Measurements from ENCODE around the gene ALDH1A3. TPM values are rescaled to one million over a fixed set of nuclear protein-coding genes. Genes with fewer than 3 reads are reported as not detected.

ALDH1A3 gene
- total RNA-seq, 1 experiment from 2014 or later, result 14.0 TPM

- TF ChIP-seq PRRX2 (CRISPR knock-in tag; IDR thresholded peaks at IDR 0.05), result no peak
- TF ChIP-seq CDX4 (CRISPR knock-in tag; IDR thresholded peaks at IDR 0.05; ENCODE audit: borderline replicate concordance), result no peak
- TF ChIP-seq ZNF219 (CRISPR knock-in tag; IDR thresholded peaks at IDR 0.05; ENCODE audit: borderline replicate concordance), result no peak
- TF ChIP-seq GTF2I (CRISPR knock-in tag; conservative IDR thresholded peaks at IDR 0.05), result no peak
- no peak for TF ChIP-seq CTCF (IDR thresholded peaks at IDR 0.05)
- Mint-ChIP-seq H3K4me1 (peaks cover 7% of the 10 kb centered on the region; the same call in 1 of the 2 replicates), H3K4me3 (no peak overlapping the region), H3K9me3 (peaks cover 7% of the 10 kb centered on the region; the same call in 1 of the 2 replicates), H3K36me3 (peaks cover 3% of the 10 kb centered on the region), H3K27ac (no peak overlapping the region), H3K27me3 (ENCODE audit: low read depth) (no peaks in the 10 kb centered on the region)
- no peak for ATAC-seq
- ChIA-PET POLR2A (no interaction called here), CTCF (interaction anchor here (1.4 to 2.9 kb wide), 3 partner anchors 27 to 109 kb away, joined by 3 to 10 read pairs (median 4); no protein-coding TSS in a partner anchor)
- no peak for DNase-seq (ENCODE audit: low spot score)
These were observed 20.0 kb downstream of the ALDH1A3 start for GRCh38 chr15:100899601-100900000.

GRCh38 chr15:100900136-100900794 is 20.6 kb downstream of the ALDH1A3 start:
- ATAC-seq, result no peak
- TF ChIP-seq CDX4 (CRISPR knock-in tag; IDR thresholded peaks at IDR 0.05; ENCODE audit: borderline replicate concordance) (no peak), E2F5 (CRISPR knock-in tag; IDR thresholded peaks at IDR 0.05) (no peak), HMGA2 (CRISPR knock-in tag; IDR thresholded peaks at IDR 0.05) (no peak), SP1 (CRISPR knock-in tag; conservative IDR thresholded peaks at IDR 0.05) (no peak)
- ChIA-PET CTCF (interaction anchor here (2.9 kb wide), 1 partner anchor 27 kb away, joined by 10 read pairs; no protein-coding TSS in a partner anchor), POLR2A (no interaction called here)
- Mint-ChIP-seq H3K4me1 (peaks cover 7% of the 10 kb centered on the region; the same call in 1 of the 2 replicates), H3K9me3 (peaks cover 7% of the 10 kb centered on the region; the same call in 1 of the 2 replicates), H3K4me3 (no peak overlapping the region), H3K27me3 (ENCODE audit: low read depth) (no peaks in the 10 kb centered on the region), H3K27ac (no peak overlapping the region), H3K36me3 (peaks cover 3% of the 10 kb centered on the region)
- no peak for DNase-seq (ENCODE audit: low spot score)

- peaks cover 3% of the 10 kb centered on the region for H3K36me3 Mint-ChIP-seq
- H3K4me3 Mint-ChIP-seq, result no peak overlapping the region
- no peak for TF ChIP-seq ZNF232 (CRISPR knock-in tag; IDR thresholded peaks at IDR 0.05)
- TF ChIP-seq ELF4 (CRISPR knock-in tag; IDR thresholded peaks at IDR 0.05; ENCODE audit: low read depth), result no peak
- TF ChIP-seq ATF3 (CRISPR knock-in tag; conservative IDR thresholded peaks at IDR 0.05), result no peak
- no peak for TF ChIP-seq MYBL2 (CRISPR knock-in tag; IDR thresholded peaks at IDR 0.05)
- TF ChIP-seq ATF1 (CRISPR knock-in tag; IDR thresholded peaks at IDR 0.05), result no peak
- H3K9me3 Mint-ChIP-seq, result peaks cover 7% of the 10 kb centered on the region; the same call in 1 of the 2 replicates
- H3K27ac Mint-ChIP-seq, result no peak overlapping the region
- no peaks in the 10 kb centered on the region for H3K27me3 Mint-ChIP-seq (ENCODE audit: low read depth)
- DNase-seq (ENCODE audit: low spot score), result no peak
- peaks cover 7% of the 10 kb centered on the region; the same call in 1 of the 2 replicates for H3K4me1 Mint-ChIP-seq
- ATAC-seq, result no peak
- ChIA-PET POLR2A (no interaction called here), CTCF (interaction anchor here (1.3 to 2.6 kb wide), 2 partner anchors 17 to 107 kb away, joined by 3 to 12 read pairs; no protein-coding TSS in a partner anchor)
These were observed 21.2 kb downstream of the ALDH1A3 start for GRCh38 chr15:100900795-100901169.

- no peak for TF ChIP-seq ATF3 (CRISPR knock-in tag; conservative IDR thresholded peaks at IDR 0.05)
- TF ChIP-seq ZNF512 (CRISPR knock-in tag; IDR thresholded peaks at IDR 0.05; ENCODE audit: borderline replicate concordance), result no peak
- no peak for TF ChIP-seq USF2 (CRISPR knock-in tag; IDR thresholded peaks at IDR 0.05)
- no peak for TF ChIP-seq ZNF121 (CRISPR knock-in tag; IDR thresholded peaks at IDR 0.05)
- Mint-ChIP-seq H3K27ac (no peak overlapping the region), H3K36me3 (peaks cover 3% of the 10 kb centered on the region), H3K9me3 (peaks cover 7% of the 10 kb centered on the region; the same call in 1 of the 2 replicates), H3K4me3 (no peak overlapping the region), H3K27me3 (ENCODE audit: low read depth) (no peaks in the 10 kb centered on the region), H3K4me1 (peaks cover 7% of the 10 kb centered on the region; the same call in 1 of the 2 replicates)
- ChIA-PET POLR2A (no interaction called here), CTCF (interaction anchor here (1.3 to 2.6 kb wide), 2 partner anchors 17 to 107 kb away, joined by 3 to 12 read pairs; no protein-coding TSS in a partner anchor)
- ATAC-seq (no peak), DNase-seq (ENCODE audit: low spot score) (no peak)
These were observed 21.7 kb downstream of the ALDH1A3 start for GRCh38 chr15:100901296-100901695.
